Neural cell (in vitro differentiated cells): ENCODE results near the gene DNMT3B.

Experiments
- EP300 ChIP-seq: fragments of 450-650 bp; conservative IDR thresholded peaks from 2 replicates; pipeline ENCODE4 v1.6.1; 2014; ENCODE audit warnings: antibody characterized with exemption, mild to moderate bottlenecking, moderate library complexity; ENCODE audit not compliant: poor library complexity, severe bottlenecking
- POLR2AphosphoS5 ChIP-seq: IDR thresholded peaks from 2 replicates; pipeline ENCODE4 v1.6.1; 2012
- TF ChIP-seq, protein P1 (sequence below): fragments of 450-650 bp; IDR thresholded peaks from 2 replicates; pipeline ENCODE4 v1.5.1; 2014; ENCODE audit warnings: antibody characterized with exemption, mild to moderate bottlenecking, moderate library complexity; ENCODE audit not compliant: poor library complexity, severe bottlenecking

DNA sequence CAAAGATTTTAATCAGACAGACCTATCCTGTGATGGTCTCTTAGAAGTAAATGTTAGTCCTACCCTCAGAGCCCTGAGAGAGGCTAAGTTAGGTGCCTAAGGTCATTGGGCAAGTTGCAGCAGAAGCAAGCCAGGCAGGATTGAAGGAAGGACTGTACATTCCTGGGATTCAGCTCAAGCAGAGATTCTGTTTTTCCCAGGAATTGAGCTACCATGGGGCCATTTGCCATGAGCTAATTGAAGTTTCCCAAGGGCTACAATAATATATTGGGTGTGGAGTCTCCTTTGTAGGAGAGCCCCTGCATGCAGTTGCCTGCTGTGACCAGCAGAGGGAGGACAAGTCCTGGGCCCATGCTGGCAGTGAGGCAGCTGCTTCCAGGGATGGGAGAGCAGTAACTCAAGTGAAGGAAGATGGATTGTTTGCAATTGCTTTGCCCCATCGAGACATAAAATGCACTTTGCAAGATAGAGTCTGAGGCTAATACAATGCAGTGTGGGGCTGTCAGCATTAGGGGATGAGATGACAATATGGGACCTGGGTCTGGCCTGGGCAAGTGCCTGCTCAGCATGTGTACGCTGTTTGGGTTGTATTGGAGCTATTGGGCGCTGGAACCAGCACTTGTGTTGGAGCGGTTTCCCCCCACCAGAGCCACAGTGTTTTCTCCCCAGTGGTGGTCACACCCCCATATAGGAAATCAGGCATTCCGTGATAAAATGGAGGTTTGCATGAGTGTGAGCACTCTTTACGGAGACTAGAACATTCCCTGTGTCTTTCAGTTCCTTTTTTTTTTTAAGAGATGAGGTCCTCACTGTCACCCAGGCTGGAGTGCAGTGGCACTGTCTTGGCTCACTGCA is 27.9 kb downstream of the DNMT3B start:
- TF ChIP-seq POLR2AphosphoS5 (no peak), EP300 (no peak)
- TF ChIP-seq, protein P1, sequence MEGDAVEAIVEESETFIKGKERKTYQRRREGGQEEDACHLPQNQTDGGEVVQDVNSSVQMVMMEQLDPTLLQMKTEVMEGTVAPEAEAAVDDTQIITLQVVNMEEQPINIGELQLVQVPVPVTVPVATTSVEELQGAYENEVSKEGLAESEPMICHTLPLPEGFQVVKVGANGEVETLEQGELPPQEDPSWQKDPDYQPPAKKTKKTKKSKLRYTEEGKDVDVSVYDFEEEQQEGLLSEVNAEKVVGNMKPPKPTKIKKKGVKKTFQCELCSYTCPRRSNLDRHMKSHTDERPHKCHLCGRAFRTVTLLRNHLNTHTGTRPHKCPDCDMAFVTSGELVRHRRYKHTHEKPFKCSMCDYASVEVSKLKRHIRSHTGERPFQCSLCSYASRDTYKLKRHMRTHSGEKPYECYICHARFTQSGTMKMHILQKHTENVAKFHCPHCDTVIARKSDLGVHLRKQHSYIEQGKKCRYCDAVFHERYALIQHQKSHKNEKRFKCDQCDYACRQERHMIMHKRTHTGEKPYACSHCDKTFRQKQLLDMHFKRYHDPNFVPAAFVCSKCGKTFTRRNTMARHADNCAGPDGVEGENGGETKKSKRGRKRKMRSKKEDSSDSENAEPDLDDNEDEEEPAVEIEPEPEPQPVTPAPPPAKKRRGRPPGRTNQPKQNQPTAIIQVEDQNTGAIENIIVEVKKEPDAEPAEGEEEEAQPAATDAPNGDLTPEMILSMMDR, result peak; percentile 95
